C4-2B (cell line): ENCODE measurements around the gene NAXD.

ENCODE experiments used
- CTCF ChIP-seq: fragments of 450-650 bp; conservative IDR thresholded peaks from 2 replicates; pipeline ENCODE4 v1.5.1; 2017; ENCODE audit warnings: mild to moderate bottlenecking
- ZFX ChIP-seq: fragments of 450-650 bp; IDR thresholded peaks from 2 replicates; pipeline ENCODE4 v1.6.1; 2017

- TF ChIP-seq CTCF (no peak), ZFX (no peak)
Measured at GRCh38 chr13:110633776-110634175, 18.4 kb downstream of the NAXD start.
